Large intestine (tissue), 3 donors: ENCODE data around the gene TTLL6. TPM values are rescaled to one million over a fixed set of nuclear protein-coding genes. Genes with fewer than 3 reads are reported as not detected.

Source experiments
- DNase-seq, 2 donors: peaks; one replicate each; pipeline versions ENCODE4 v3.0.0 to v3.0.0-alpha.2; 2013
- H3K27ac ChIP-seq: one replicate; pipeline ENCODE4 v1.5.1; 2013; ENCODE audit warnings: low read length
- H3K27me3 ChIP-seq: 2 replicates; pipeline ENCODE4 v1.6.1; 2013; ENCODE audit warnings: low read length; ENCODE audit not compliant: control insufficient read depth, insufficient read depth
- H3K36me3 ChIP-seq: 2 replicates; pipeline ENCODE4 v1.6.1; 2013; ENCODE audit warnings: low read length; ENCODE audit not compliant: control insufficient read depth, insufficient read depth
- H3K4me1 ChIP-seq: one replicate; pipeline ENCODE4 v1.6.1; 2013; ENCODE audit warnings: low read length; ENCODE audit not compliant: control insufficient read depth, insufficient read depth
- H3K4me3 ChIP-seq: one replicate; pipeline ENCODE4 v1.5.1; 2013; ENCODE audit warnings: low read length
- H3K9me3 ChIP-seq: one replicate; pipeline ENCODE4 v1.6.1; 2013; ENCODE audit warnings: mild to moderate bottlenecking, low read depth, low read length, moderate library complexity; ENCODE audit not compliant: control insufficient read depth
- WGBS: methylation state at CpG from one replicate; pipeline ENCODE4 v1.1.5; 2013; ENCODE audit warnings: low lambda C conversion rate; ENCODE audit not compliant: insufficient coverage; 5-methylcytosine and 5-hydroxymethylcytosine counted together
- polyA plus RNA-seq: library from polyadenylated mRNA; unstranded; fragments of 120-200 nt; gene quantifications from one replicate; pipeline ENCODE4 v1.2.1, GENCODE V29; 2013

TTLL6 gene
- polyA plus RNA-seq, 1 donor = 3.1 TPM

GRCh38 chr17:48727415-48728175 is 89.4 kb downstream of the TTLL6 start:
- Histone ChIP-seq H3K9me3 (peaks cover 11% of the 10 kb centered on the region), H3K36me3 (no peaks in the 10 kb centered on the region), H3K27ac (no peak overlapping the region), H3K27me3 (peaks cover 100% of the 10 kb centered on the region), H3K4me1 (peaks cover 26% of the 10 kb centered on the region), H3K4me3 (no peak overlapping the region)
- WGBS = 42% methylated on average over 2 of the region's 9 CpGs
- no peak for DNase-seq

- no CpG with 5 or more reads among the region's 20 CpGs for WGBS
- Histone ChIP-seq H3K9me3 (peaks cover 11% of the 10 kb centered on the region), H3K36me3 (no peaks in the 10 kb centered on the region), H3K27me3 (peaks cover 100% of the 10 kb centered on the region), H3K4me1 (peaks cover 26% of the 10 kb centered on the region), H3K27ac (no peak overlapping the region), H3K4me3 (no peak overlapping the region)
- DNase-seq = no peak
These were observed 90.1 kb downstream of the TTLL6 start for GRCh38 chr17:48726916-48727286.

- Histone ChIP-seq H3K9me3 (peaks cover 11% of the 10 kb centered on the region), H3K36me3 (no peaks in the 10 kb centered on the region), H3K27ac (no peak overlapping the region), H3K4me3 (no peak overlapping the region), H3K27me3 (peaks cover 100% of the 10 kb centered on the region), H3K4me1 (peaks cover 26% of the 10 kb centered on the region)
- DNase-seq = no peak
- no CpG with 5 or more reads among the region's 20 CpGs for WGBS
These were observed 90.7 kb downstream of the TTLL6 start for GRCh38 chr17:48726114-48726915.

- Histone ChIP-seq H3K9me3 (peaks cover 11% of the 10 kb centered on the region), H3K27ac (no peak overlapping the region), H3K4me1 (peaks cover 26% of the 10 kb centered on the region), H3K27me3 (peaks cover 100% of the 10 kb centered on the region), H3K4me3 (no peak overlapping the region), H3K36me3 (no peaks in the 10 kb centered on the region)
- WGBS = no CpG with 5 or more reads among the region's 38 CpGs
- DNase-seq = no peak
These were observed 91.6 kb downstream of the TTLL6 start for GRCh38 chr17:48725288-48726064.

- WGBS = 0% methylated on average over 1 of the region's 16 CpGs
- H3K4me1 ChIP-seq = peaks cover 26% of the 10 kb centered on the region
- H3K36me3 ChIP-seq = no peaks in the 10 kb centered on the region
- no peak overlapping the region for H3K27ac ChIP-seq
- peaks cover 11% of the 10 kb centered on the region for H3K9me3 ChIP-seq
- peaks cover 100% of the 10 kb centered on the region for H3K27me3 ChIP-seq
- DNase-seq = no peak
- no peak overlapping the region for H3K4me3 ChIP-seq
These were observed 92.1 kb downstream of the TTLL6 start for GRCh38 chr17:48725004-48725287.

- Histone ChIP-seq H3K27me3 (peaks cover 100% of the 10 kb centered on the region), H3K4me3 (no peak overlapping the region), H3K4me1 (peaks cover 25% of the 10 kb centered on the region), H3K9me3 (peaks cover 14% of the 10 kb centered on the region), H3K27ac (no peak overlapping the region), H3K36me3 (no peaks in the 10 kb centered on the region)
- WGBS = 0% methylated on average over 1 of the region's 32 CpGs
- DNase-seq = peak; percentile 62 to 68
These were observed 92.6 kb downstream of the TTLL6 start for GRCh38 chr17:48724251-48725003.

- H3K9me3 ChIP-seq = peaks cover 18% of the 10 kb centered on the region
- peaks cover 23% of the 10 kb centered on the region for H3K4me1 ChIP-seq
- no peak overlapping the region for H3K27ac ChIP-seq
- 13% methylated on average over 1 of the region's 42 CpGs for WGBS
- H3K4me3 ChIP-seq = no peak overlapping the region
- DNase-seq = no peak
- no peaks in the 10 kb centered on the region for H3K36me3 ChIP-seq
- H3K27me3 ChIP-seq = peaks cover 100% of the 10 kb centered on the region
These were observed 93.4 kb downstream of the TTLL6 start for GRCh38 chr17:48723423-48724250.

GRCh38 chr17:48722915-48723422 is 94.1 kb downstream of the TTLL6 start, which contains the start of gene PRAC2:
TSS of gene PRAC2 (plus strand) at chr17:48723185. CDS start at chr17:48724411, 1,226 bp downstream.
- Histone ChIP-seq H3K4me3 (no peak within 1 kb of the TSS), H3K27me3 (peaks cover 100% of the 10 kb centered on the region), H3K27ac (no peak within 1 kb of the TSS), H3K36me3 (no peaks in the 10 kb centered on the region), H3K4me1 (peaks cover 18% of the 10 kb centered on the region), H3K9me3 (peaks cover 12% of the 10 kb centered on the region)
- DNase-seq = no peak
- no CpG with 5 or more reads among the region's 21 CpGs for WGBS

- Histone ChIP-seq H3K27me3 (peaks cover 100% of the 10 kb centered on the region), H3K4me3 (no peak within 1 kb of the TSS), H3K9me3 (peaks cover 12% of the 10 kb centered on the region), H3K36me3 (no peaks in the 10 kb centered on the region), H3K4me1 (peaks cover 18% of the 10 kb centered on the region), H3K27ac (no peak within 1 kb of the TSS)
- no peak for DNase-seq
- no CpG with 5 or more reads among the region's 21 CpGs for WGBS
These were observed 94.7 kb downstream of the TTLL6 start, which contains the start of gene PRAC1 for GRCh38 chr17:48722201-48722907. TSS of gene PRAC1 (minus strand) at chr17:48722518. CDS start at chr17:48722392, 126 bp downstream.
